GM12878 (cell line): ENCODE measurements around the gene TMEM63C.

Experiments
- BCL3 ChIP-seq: IDR thresholded peaks from 2 replicates; pipeline ENCODE4 v1.6.1; 2011; ENCODE audit warnings: borderline replicate concordance, low read depth, mild to moderate bottlenecking, moderate library complexity, low read length; ENCODE audit not compliant: insufficient read depth, poor library complexity, severe bottlenecking
- EZH2 ChIP-seq: IDR thresholded peaks from 2 replicates; pipeline ENCODE4 v1.6.1; 2012; ENCODE audit warnings: low read depth, mild to moderate bottlenecking, control low read depth, inconsistent platforms, low read length, borderline replicate concordance; ENCODE audit not compliant: control insufficient read depth
- MAX ChIP-seq: IDR thresholded peaks from 2 replicates; pipeline ENCODE4 v1.6.1; 2012; ENCODE audit warnings: low read depth, low read length, improper control_type of control experiment
- POLR2A ChIP-seq: IDR thresholded peaks from 2 replicates; pipeline ENCODE4 v1.6.1; 2011; ENCODE audit warnings: low read depth, mild to moderate bottlenecking, low read length
- RBBP5 ChIP-seq: fragments of 200-600 bp; sonication (generic); conservative IDR thresholded peaks from 2 replicates; pipeline ENCODE4 v1.6.1; 2016
- SUZ12 ChIP-seq: fragments of 200-600 bp; sonication (generic); IDR thresholded peaks from one replicate; pipeline ENCODE4 v1.6.1; 2018; ENCODE audit warnings: antibody characterized with exemption, mild to moderate bottlenecking; ENCODE audit not compliant: unreplicated experiment
- ZBTB4 ChIP-seq: fragments of 450-650 bp; formaldehyde crosslinking; IDR thresholded peaks from 2 replicates; pipeline ENCODE4 v1.4.0; 2022; ENCODE audit warnings: mild to moderate bottlenecking, moderate library complexity

GRCh38 chr14:77296155-77296554, 114.6 kb downstream of the TMEM63C start:
- TF ChIP-seq SUZ12 = no peak
- TF ChIP-seq POLR2A = no peak
- TF ChIP-seq EZH2 = no peak
- TF ChIP-seq RBBP5 = no peak
- TF ChIP-seq MAX = no peak
- no peak for TF ChIP-seq ZBTB4 (CRISPR knock-in tag)
- TF ChIP-seq BCL3 = no peak
